Activated T-cell treated with anti-CD3 and anti-CD28 coated beads, Interleukin-2, amount 50 U/mL, for 72 hours (primary cell): ENCODE results near the gene PEX16. TPM values are rescaled to one million over a fixed set of nuclear protein-coding genes. Genes with fewer than 3 reads are reported as not detected.
A peak's percentile ranks its signal among the peaks of the same experiment; 100 is the strongest.

Experiments used
- ATAC-seq, 2 donors: fragments of 150-1000 bp; cut with Tn5 transposase; replicated peaks in 1 of 2; 2 replicates each; pipeline ENCODE4 v1.10.0; 2021; ENCODE audit warnings: moderate library complexity in 2 of 2, mild to moderate bottlenecking in 1 of 2
- DNase-seq, 2 donors: peaks; one replicate each; pipeline ENCODE4 v3.0.0; 2021 to 2022; ENCODE audit warnings: mixed read lengths in 1 of 2
- H3K27ac Mint-ChIP-seq: one replicate; pipeline ENCODE4 v1.8.0; 2022; ENCODE audit warnings: mild to moderate bottlenecking, moderate library complexity, mixed read lengths
- H3K27me3 Mint-ChIP-seq: one replicate; pipeline ENCODE4 v1.8.0; 2022; ENCODE audit warnings: low read depth, mixed read lengths
- H3K36me3 Mint-ChIP-seq, 2 donors: one replicate each; pipeline ENCODE4 v1.8.0; 2022; ENCODE audit warnings: mixed read lengths in 2 of 2, mild to moderate bottlenecking in 1 of 2; ENCODE audit not compliant: insufficient read depth in 2 of 2
- H3K4me1 Mint-ChIP-seq: one replicate; pipeline ENCODE4 v1.8.0; 2022; ENCODE audit warnings: low read depth, mixed read lengths
- H3K4me3 Mint-ChIP-seq, 2 donors: one replicate each; pipeline ENCODE4 v1.8.0; 2022; ENCODE audit warnings: mild to moderate bottlenecking in 2 of 2, mixed read lengths in 2 of 2, moderate library complexity in 2 of 2
- H3K9me3 Mint-ChIP-seq, 2 donors: one replicate each; pipeline ENCODE4 v1.8.0; 2022; ENCODE audit warnings: mixed read lengths in 2 of 2
- total RNA-seq, 2 donors: library from RNA; stranded (reverse); gene quantifications; one replicate each; pipeline ENCODE4 v1.2.3, GENCODE V29; 2022

PEX16 gene
- total RNA-seq, 2 donors from 2014 or later, result 42.5 to 46.8 TPM

DNA sequence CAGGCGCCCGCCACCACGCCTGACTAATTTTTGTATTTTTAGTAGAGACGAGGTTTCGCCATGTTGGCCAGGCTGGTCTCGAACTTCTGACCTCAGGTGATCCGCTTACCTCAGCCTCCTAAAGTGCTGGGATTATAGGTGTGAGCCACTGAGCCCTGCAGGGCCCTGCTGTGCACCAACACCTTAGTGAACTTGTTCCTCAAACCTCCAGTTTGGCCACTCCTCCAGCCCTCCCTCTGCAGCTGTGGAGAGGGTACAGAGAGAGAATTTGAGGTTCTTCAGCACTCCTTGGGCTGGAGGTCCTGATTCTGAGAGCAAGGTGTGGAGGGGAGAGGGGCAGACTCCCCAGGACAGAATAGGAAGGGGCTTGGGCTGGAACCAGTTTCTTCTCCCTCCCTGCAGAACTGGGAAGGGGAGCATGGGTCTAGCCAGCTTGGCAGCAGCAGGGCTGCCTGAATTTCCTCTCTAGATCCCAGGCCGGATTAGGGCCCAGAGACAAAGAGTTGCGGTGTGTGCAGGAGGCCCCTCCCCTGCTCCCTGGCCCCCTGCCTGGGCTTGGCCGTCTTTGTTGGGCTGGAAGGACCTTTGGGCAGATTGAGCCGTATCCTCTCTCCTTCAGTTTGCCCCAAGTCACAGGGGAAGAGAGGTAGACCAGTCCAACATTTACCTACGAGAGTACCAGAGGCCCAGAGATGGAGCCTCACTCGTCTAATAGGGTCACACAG lies 2.3 kb upstream of the PEX16 start:
- peaks cover 13% of the 10 kb centered on the region for H3K27me3 Mint-ChIP-seq
- ATAC-seq, result no peak
- no peak overlapping the region for H3K27ac Mint-ChIP-seq
- H3K4me3 Mint-ChIP-seq, result peak overlapping the region; percentile 33 to 69
- DNase-seq, result peak in 1 of 2 donors; percentile 0
- H3K4me1 Mint-ChIP-seq, result peaks cover 33% of the 10 kb centered on the region
- peaks cover 4 to 6% of the 10 kb centered on the region in 2 donors for H3K36me3 Mint-ChIP-seq
- H3K9me3 Mint-ChIP-seq, result no peaks in the 10 kb centered on the region

DNA sequence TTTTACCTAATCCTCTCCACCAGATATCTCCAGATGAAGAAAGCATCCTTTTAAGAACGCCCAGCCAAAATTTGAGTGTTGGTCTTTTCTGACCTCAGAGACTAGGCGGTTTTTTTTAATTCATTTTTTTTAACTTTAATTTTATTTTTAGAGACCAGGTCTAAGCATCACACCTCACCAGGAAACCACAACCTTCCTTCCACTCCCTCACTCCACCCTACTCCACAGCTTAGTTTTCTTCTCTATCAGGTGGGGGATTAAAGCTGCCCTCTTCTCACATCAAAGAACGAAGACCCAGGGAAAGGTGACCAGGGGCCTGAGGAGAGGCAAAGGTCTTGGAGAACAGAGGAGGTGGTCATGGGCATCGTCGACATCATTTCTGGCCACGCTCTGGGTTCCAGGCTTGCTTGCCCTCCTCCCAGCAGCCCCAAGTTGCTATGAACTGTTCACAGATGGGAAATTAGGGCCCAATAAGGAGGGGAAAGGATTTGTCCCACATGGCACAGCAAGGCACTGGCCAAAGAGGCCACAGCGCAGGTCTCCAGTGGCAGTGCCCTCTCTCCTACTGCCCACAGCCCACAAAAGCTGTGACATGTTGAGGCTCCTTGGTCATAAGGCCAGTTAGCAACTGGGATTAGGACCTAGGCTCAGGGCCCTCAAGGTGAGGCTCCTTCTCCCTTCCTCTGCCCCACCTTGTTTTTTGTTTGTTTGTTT lies 1.4 kb upstream of the PEX16 start:
- no peak for ATAC-seq
- Mint-ChIP-seq H3K27ac (no peak overlapping the region), H3K27me3 (peaks cover 8% of the 10 kb centered on the region), H3K36me3 (peaks cover 4 to 6% of the 10 kb centered on the region in 2 donors), H3K4me1 (peaks cover 33% of the 10 kb centered on the region), H3K4me3 (peak overlapping the region; percentile 100), H3K9me3 (no peaks in the 10 kb centered on the region)
- DNase-seq, result no peak

DNA sequence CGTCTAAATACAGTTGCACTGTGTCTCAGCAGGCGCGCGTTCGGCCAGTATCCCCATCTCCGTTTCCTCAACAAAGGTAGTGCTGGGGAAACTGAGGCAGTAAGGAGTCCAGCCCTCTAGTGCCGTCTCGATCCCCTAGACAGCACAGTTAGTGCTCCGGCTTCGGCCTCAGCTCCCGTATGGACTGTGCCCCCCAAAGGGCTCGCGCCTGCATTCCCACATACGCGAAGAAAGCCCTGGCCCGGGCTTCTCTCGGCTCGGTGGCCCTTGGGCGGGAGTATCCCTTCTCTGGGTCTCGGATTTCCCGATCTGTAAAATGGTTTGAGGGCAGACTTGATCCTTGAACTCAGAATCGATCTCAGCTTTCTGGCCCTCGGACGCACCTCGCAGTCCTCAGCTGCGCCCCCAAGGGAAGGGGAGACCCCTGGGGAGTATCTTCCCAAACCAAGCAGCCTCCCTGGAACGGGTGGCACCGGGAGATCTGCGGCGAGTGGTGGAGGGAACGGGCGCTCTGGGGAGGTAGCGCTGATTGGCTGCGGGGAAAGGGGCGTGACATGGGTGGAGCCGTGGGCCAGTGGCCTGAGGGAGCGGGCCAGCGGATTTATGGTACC lies 759 bp upstream of the PEX16 start:
- Mint-ChIP-seq H3K27me3 (peaks cover 5% of the 10 kb centered on the region), H3K27ac (peak overlapping the region; percentile 96), H3K36me3 (peaks cover 4 to 6% of the 10 kb centered on the region in 2 donors), H3K4me1 (peaks cover 32% of the 10 kb centered on the region), H3K4me3 (peak overlapping the region; percentile 100), H3K9me3 (no peaks in the 10 kb centered on the region)
- DNase-seq (peak; percentile 78 to 81), ATAC-seq (peak; percentile 38 to 56)

DNA sequence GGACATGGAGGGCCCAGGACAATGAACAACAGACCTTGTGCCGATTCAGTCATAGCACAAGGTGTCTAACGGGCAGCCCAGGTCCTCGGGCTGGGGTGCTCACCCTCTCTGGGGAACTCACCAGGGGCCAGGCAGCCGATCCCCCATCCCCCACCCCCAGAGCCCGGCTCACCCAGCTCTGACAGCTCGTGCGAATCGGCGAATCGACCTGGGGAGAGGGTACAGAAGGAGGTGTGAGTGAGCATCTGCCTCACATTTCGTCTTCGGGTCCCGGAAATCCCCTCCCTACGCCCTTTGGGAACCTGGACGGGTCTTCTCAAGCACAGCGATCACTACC lies 423 bp downstream of the PEX16 start:
- Mint-ChIP-seq H3K4me3 (peak overlapping the region; percentile 100), H3K27ac (peak overlapping the region; percentile 96), H3K9me3 (no peaks in the 10 kb centered on the region), H3K36me3 (peaks cover 4% of the 10 kb centered on the region in 2 donors), H3K4me1 (peaks cover 29% of the 10 kb centered on the region), H3K27me3 (peaks cover 5% of the 10 kb centered on the region)
- ATAC-seq (no peak), DNase-seq (no peak)

DNA sequence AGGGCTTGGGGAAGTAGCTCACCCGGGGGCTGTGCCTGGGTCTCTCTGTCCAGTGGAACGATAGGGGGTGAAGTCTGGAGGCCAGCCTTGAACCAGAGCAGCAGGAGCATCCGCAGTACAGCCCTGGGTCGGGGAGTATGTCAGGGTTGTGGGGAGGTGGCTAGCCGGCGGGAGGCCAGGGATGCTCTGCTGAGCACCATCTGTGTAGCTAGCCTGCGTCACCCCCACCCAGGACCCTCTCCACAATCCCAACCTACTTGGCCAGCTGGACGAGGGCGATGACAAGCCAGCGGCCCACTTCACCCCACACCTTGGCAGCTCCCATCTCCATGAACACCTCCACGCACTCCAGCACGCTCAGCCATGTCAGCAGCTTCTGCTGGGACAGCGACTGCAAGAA lies 2.2 kb downstream of the PEX16 start:
- DNase-seq (no peak), ATAC-seq (no peak)
- no peak overlapping the region for H3K27ac Mint-ChIP-seq
- H3K4me3 Mint-ChIP-seq, result no peak overlapping the region
- peaks cover 24% of the 10 kb centered on the region for H3K4me1 Mint-ChIP-seq
- no peaks in the 10 kb centered on the region for H3K9me3 Mint-ChIP-seq
- no peaks in the 10 kb centered on the region for H3K27me3 Mint-ChIP-seq
- H3K36me3 Mint-ChIP-seq, result peaks cover 4 to 6% of the 10 kb centered on the region in 2 donors

DNA sequence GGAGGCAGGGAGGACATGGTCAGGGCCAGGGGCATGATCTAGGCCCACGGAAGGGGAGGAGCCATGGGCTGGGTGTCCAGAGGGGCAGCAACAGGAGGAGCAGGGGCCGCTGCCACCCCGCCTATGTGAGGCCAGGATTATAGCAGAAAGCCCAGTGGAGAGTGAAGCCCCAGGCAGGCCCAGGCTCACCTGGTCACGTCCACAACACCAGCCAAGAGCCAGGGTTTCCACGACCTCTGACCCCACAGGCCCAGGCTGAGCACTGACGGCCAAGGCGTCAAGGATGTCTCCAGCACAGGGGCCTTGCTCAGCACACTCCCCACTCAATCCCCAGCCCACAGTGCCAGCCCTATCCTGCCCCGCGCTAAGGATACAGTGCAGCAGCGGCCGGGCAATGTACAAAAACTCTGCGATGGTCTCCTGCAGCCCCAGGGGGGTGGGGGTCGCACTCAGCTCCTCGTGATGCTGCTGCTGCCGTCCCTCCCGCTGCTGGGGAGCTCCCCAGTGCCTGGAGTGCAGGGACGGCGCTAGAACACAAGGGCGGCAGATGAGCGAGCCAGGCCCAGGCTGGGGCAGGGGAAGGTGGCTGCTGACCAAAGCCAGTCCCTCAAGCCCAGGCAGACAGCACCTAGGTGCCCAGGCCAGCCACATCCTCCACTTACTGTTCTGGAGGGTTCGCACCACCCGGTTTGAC lies 3.6 kb downstream of the PEX16 start:
- Mint-ChIP-seq H3K27ac (no peak overlapping the region), H3K4me3 (no peak overlapping the region), H3K9me3 (no peaks in the 10 kb centered on the region), H3K36me3 (peaks cover 4 to 6% of the 10 kb centered on the region in 2 donors), H3K4me1 (peaks cover 24% of the 10 kb centered on the region), H3K27me3 (no peaks in the 10 kb centered on the region)
- ATAC-seq (no peak), DNase-seq (no peak)

DNA sequence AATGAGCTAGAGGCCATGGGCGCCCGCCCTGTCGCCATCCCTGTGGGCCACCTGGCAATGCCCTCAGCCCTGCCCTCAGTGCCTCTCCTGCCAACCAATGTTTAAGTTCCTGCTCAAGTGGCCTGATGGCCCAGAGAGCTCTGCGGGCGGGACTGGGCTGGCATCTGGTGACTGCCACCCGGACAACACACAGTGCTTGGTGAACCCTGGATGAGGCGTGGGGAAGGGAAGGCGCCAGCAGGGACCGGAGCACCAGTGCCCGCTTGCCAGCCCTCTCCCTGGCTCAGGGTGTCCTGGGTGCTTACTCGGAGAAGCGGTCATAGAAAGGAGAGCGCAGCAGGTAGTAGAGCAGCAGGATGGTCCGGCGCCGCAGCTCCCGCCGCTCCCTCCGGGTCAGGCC lies 4.2 kb downstream of the PEX16 start:
- DNase-seq, result no peak
- H3K4me3 Mint-ChIP-seq, result no peak overlapping the region
- H3K9me3 Mint-ChIP-seq, result no peaks in the 10 kb centered on the region
- H3K4me1 Mint-ChIP-seq, result peaks cover 21% of the 10 kb centered on the region
- no peak for ATAC-seq
- H3K27ac Mint-ChIP-seq, result no peak overlapping the region
- H3K27me3 Mint-ChIP-seq, result no peaks in the 10 kb centered on the region
- H3K36me3 Mint-ChIP-seq, result peaks cover 4% of the 10 kb centered on the region in 2 donors

DNA sequence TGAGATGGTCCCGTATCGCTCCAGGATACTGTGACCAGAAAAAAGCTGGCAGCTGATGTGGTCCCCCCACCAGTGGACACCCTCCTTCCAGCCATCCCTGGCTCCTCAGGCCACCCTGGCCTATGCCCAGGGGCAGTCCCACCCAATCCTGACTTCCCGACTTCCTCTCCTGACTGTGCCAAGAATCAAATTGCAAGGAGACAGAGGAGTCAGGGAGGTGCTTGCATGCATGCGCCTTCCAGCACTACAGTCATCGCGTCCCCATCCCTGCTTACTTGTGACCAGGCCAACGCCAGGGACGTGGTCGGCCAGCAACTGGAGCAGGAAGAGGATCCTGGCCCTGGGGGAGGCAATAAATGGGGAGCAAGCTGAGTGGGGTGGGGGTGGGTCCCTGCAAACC lies 7.1 kb downstream of the PEX16 start:
- ATAC-seq (no peak), DNase-seq (no peak)
- peaks cover 4% of the 10 kb centered on the region for H3K4me1 Mint-ChIP-seq
- H3K36me3 Mint-ChIP-seq, result peaks cover 1 to 3% of the 10 kb centered on the region in 2 donors
- no peaks in the 10 kb centered on the region for H3K27me3 Mint-ChIP-seq
- H3K27ac Mint-ChIP-seq, result no peak overlapping the region
- no peak overlapping the region for H3K4me3 Mint-ChIP-seq
- no peaks in the 10 kb centered on the region for H3K9me3 Mint-ChIP-seq

DNA sequence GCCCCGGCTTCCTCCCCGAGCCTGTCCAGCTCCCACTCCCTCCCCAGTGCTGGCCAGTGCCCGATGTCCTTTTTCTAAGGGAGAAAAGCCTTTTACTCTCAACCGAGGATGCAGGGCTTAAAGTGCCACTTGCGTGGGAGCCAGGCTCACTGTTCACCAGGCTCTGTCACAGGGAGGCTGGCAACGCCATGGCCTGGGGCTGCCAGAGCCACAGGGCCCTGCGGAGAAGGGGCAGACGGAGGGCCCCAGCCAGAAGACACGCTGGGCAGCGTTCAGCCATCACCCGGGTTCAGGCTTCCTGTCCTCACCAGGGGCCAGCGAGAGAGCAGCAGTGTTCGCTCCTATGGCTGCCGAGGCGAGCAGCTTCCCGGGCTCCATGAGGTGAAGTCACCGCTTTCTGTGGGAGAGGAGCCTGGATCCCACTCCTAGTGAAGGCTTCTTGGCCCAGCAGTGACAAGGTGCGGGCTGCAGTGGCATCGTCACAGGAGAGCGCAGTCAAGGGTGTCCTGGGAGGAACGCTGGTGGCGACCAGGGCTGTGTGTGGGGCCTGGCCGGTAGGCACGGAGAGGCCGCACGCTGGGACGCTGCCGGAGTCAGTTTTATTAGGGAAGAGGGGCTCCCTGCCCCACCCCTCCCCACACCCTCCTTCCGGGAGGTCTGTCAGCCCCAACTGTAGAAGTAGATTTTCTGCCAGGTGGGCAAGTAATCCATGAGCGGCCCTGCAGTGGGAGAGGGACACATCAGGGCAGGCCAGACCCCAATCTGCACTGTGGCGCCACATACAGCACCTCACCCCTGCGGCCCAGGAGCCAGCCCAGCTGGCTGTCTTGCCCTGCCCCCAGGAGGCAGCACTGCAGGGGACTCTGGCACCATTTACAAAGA lies 7.8 kb downstream of the PEX16 start:
- no peaks in the 10 kb centered on the region for H3K27me3 Mint-ChIP-seq
- H3K36me3 Mint-ChIP-seq, result peaks cover 0 to 3% of the 10 kb centered on the region in 2 donors
- H3K27ac Mint-ChIP-seq, result no peak overlapping the region
- H3K9me3 Mint-ChIP-seq, result no peaks in the 10 kb centered on the region
- DNase-seq, result no peak
- no peaks in the 10 kb centered on the region for H3K4me1 Mint-ChIP-seq
- no peak for ATAC-seq
- H3K4me3 Mint-ChIP-seq, result no peak overlapping the region

DNA sequence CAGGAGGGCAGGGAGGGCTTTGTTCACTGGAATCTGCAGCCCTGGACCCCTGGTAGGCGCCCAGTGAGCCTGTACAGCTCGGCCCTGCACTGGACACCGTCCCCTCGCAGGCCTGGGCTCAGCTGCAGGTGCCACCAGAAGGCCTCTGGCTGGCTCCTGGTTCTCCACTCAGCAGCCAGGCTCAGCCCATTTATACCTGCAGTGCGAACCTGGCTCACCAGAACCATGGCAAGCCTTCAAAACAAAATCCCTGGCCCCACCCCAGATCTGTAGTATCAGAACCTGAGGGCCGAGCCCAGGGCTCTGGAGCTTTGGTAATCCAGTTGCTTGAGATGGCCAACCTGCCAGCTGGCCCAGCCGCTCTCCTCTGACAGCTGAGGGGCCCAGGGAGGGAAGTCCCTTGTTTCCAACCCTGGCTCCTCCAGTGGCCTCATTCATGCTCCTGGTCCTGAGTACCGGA lies 9.7 kb downstream of the PEX16 start:
- H3K9me3 Mint-ChIP-seq, result no peaks in the 10 kb centered on the region
- no peak overlapping the region for H3K27ac Mint-ChIP-seq
- DNase-seq (no peak), ATAC-seq (no peak)
- no peaks in the 10 kb centered on the region for H3K4me1 Mint-ChIP-seq
- no peak overlapping the region for H3K4me3 Mint-ChIP-seq
- H3K27me3 Mint-ChIP-seq, result no peaks in the 10 kb centered on the region
- H3K36me3 Mint-ChIP-seq, result peaks cover 0 to 3% of the 10 kb centered on the region in 2 donors

DNA sequence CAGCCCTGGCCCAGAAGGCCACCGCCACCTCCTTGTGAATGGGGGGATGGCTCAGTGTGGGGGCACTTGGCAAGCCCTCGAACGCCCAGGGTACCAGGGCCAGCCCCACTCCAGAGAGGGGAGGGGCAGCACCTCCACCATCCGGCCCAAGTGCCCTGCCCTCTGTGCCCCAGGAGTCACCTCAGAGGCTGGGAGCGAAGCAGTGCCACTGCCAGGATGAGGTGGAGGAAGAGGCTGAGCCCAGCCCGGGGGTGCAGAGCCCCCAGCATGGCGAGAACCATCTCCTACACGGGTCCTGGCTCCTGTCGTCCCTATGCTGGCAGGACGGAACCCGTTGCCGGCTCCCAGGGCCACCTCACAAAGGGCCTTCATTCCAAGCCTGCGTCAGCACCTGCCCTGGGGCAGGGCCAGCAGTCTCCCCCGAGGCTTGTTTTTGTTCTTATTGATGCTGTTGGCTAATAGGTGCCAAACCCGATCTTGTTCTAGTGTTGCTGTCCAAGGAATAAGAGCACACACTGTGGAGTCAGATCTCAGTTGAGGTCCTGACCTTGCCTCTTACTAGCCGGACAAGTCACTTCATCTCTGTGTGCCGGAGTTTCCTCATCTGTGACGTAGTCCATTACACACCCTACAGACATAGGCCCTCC lies 10.6 kb downstream of the PEX16 start, which contains the start of gene FREY1:
Gene FREY1, minus strand, starts transcription at position 307 of the 647 bp plus-strand sequence. Its CDS starts 26 bp downstream, at position 281.
- Mint-ChIP-seq H3K36me3 (peaks cover 0 to 3% of the 10 kb centered on the region in 2 donors), H3K4me3 (no peak within 1 kb of the TSS), H3K27ac (no peak within 1 kb of the TSS), H3K4me1 (no peaks in the 10 kb centered on the region), H3K9me3 (no peaks in the 10 kb centered on the region), H3K27me3 (no peaks in the 10 kb centered on the region)
- ATAC-seq, result no peak
- DNase-seq, result no peak
